NCI-H345 treated with DMSO at 0.1 percent for 48 hours (cell line): Measurements from ENCODE around the gene ANKH.

Experiments used
- DNase-seq: peaks from one replicate; lab custom pipeline; 2025; ENCODE audit not compliant: unreplicated experiment; lab: John Stamatoyannopoulos, UW

Gene ANKH

GRCh38 chr5:14741801-14742440 is 129.7 kb downstream of the ANKH start:
- DNase-seq, result peak; percentile 71

- DNase-seq, result no peak
These were observed 130.4 kb downstream of the ANKH start for GRCh38 chr5:14741131-14741530.

GRCh38 chr5:14739981-14740380 is 131.6 kb downstream of the ANKH start:
- DNase-seq, result no peak

- DNase-seq, result no peak
These were observed 132.0 kb downstream of the ANKH start for GRCh38 chr5:14739538-14739937.

GRCh38 chr5:14738050-14738449 is 133.5 kb downstream of the ANKH start:
- no peak for DNase-seq

- DNase-seq, result no peak
These were observed 134.3 kb downstream of the ANKH start for GRCh38 chr5:14737291-14737690.

GRCh38 chr5:14735944-14736343 is 135.6 kb downstream of the ANKH start:
- DNase-seq, result no peak

- no peak for DNase-seq
These were observed 137.2 kb downstream of the ANKH start for GRCh38 chr5:14734396-14734795.

GRCh38 chr5:14733661-14734060 is 137.9 kb downstream of the ANKH start:
- no peak for DNase-seq

GRCh38 chr5:14732991-14733390 is 138.6 kb downstream of the ANKH start:
- DNase-seq, result no peak

GRCh38 chr5:14730881-14731280 is 140.7 kb downstream of the ANKH start:
- DNase-seq, result no peak

GRCh38 chr5:14730466-14730865 is 141.1 kb downstream of the ANKH start:
- no peak for DNase-seq

- no peak for DNase-seq
These were observed 141.9 kb downstream of the ANKH start for GRCh38 chr5:14729448-14730385.

- DNase-seq, result no peak
These were observed 143.1 kb downstream of the ANKH start for GRCh38 chr5:14728459-14728938.

- DNase-seq, result no peak
These were observed 143.6 kb downstream of the ANKH start for GRCh38 chr5:14727928-14728458.

GRCh38 chr5:14727428-14727865 is 144.1 kb downstream of the ANKH start:
- peak; percentile 55 for DNase-seq

- no peak for DNase-seq
These were observed 145.3 kb downstream of the ANKH start for GRCh38 chr5:14726066-14726838.

GRCh38 chr5:14724633-14725032 is 146.9 kb downstream of the ANKH start:
- no peak for DNase-seq

GRCh38 chr5:14723701-14724132 is 147.9 kb downstream of the ANKH start:
- no peak for DNase-seq

GRCh38 chr5:14722923-14723322 is 148.7 kb downstream of the ANKH start:
- DNase-seq, result no peak
